ENCODE results near the gene SHC2. TPM values are rescaled to one million over a fixed set of nuclear protein-coding genes. Genes with fewer than 3 reads are reported as not detected.
"Not testable (repeated sequence)": the region's sequence is repeated elsewhere in the genome, so short reads cannot be mapped to it uniquely, and the experiment has no call there.

SHC2 gene
- total and polyA plus RNA-seq, 9 of the 15 experiments (the other 6 are each of a cell fraction or from before 2014, with no cell fraction given), result 0.14 to 0.36 (median 0.17) TPM; not detected in 5

DNA sequence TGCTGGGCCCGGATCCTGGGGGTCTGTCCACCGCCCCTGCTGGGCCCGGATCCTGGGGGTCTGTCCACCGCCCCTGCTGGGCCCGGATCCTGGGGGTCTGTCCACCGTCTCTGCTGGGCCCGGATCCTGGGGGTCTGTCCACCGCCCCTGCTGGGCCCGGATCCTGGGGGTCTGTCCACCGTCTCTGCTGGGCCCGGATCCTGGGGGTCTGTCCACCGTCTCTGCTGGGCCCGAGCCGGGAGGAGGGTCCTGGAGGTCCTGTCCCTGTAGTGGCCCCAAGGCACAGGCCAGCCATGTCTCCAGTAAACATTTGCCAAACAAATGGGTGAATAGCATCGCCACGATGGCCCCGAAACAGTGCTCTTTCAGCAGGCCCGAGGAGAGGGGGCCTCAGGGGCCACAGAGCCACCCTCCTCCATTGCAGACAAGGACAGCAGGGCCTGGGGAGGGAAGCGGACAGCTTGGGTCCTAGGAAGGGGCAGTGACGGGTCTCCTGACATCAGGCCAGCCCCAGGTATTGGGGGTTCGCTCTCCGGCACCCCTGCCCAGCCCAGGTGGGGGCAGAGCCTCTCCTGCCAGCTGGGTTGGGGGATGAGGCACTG, 49.6 kb downstream of the SHC2 start:
- 21% methylated on average over 12 of the region's 22 CpGs for WGBS (ENCODE audit: insufficient coverage, low coverage, missing lambda C conversion rate)
- H2AFZ ChIP-seq (ENCODE audit: low read depth, low read length); CTCF ChIA-PET (ENCODE audit: low intra/inter-chr PET ratio); FAIRE-seq; H3K4me2 ChIP-seq (ENCODE audit: insufficient read depth, low read length); H3K4me3 ChIP-seq; in situ Hi-C loops (cut with MboI); DNase-seq (ENCODE audit: extremely low read depth in 1 of 4, low spot score in 3 of 4); H3K36me3 ChIP-seq (ENCODE audit: control insufficient read depth, insufficient read depth, low read length); ATAC-seq; H4K20me1 ChIP-seq (replicated peaks; ENCODE audit: control insufficient read depth, insufficient read depth, low read length); H3K27ac ChIP-seq (ENCODE audit: extremely low read depth, low read depth, low read length); H3K9me3 ChIP-seq (replicated peaks; ENCODE audit: control insufficient read depth, insufficient read depth, low read depth, low read length); H3K9me1 ChIP-seq (ENCODE audit: control insufficient read depth, insufficient read depth, low read length); H3K9ac ChIP-seq (ENCODE audit: insufficient read depth in 1 of 2, low read depth in 2 of 2, low read length in 2 of 2); BruUV-seq (replicated peaks); intact Hi-C loops (cut with micrococcal nuclease); H3K79me2 ChIP-seq (ENCODE audit: control insufficient read depth, insufficient read depth, low read length): not testable (repeated sequence)
- Histone ChIP-seq H3K27me3 (ENCODE audit: control insufficient read depth in 2 of 2, insufficient read depth in 2 of 2, low read length in 2 of 2) (peaks cover 21 to 72% of the 10 kb centered on the region in 2 experiments), H3K4me1 (replicated peaks in 1 of 2; ENCODE audit: control insufficient read depth in 2 of 2, insufficient read depth in 2 of 2, low read length in 2 of 2) (peaks cover 3 to 57% of the 10 kb centered on the region in 2 experiments; a peak in 2 of 5 replicates)
- POLR2A ChIA-PET, result interaction anchor here (0.6 to 1.7 kb wide), 2 partner anchors 11 to 120 kb away, joined by 3 to 4 read pairs; partner anchors contain the start of gene CDC34

- H2AFZ ChIP-seq (ENCODE audit: low read depth, low read length), result no peak overlapping the region
- WGBS (ENCODE audit: insufficient coverage, low coverage, missing lambda C conversion rate), result 13% methylated on average over 16 of the region's 21 CpGs
- BruUV-seq (replicated peaks), result no TSS peak
- H3K4me2 ChIP-seq (ENCODE audit: insufficient read depth, low read length), result no peak overlapping the region
- peaks cover 3 to 65% of the 10 kb centered on the region in 2 experiments; a peak in 2 of 5 replicates for H3K4me1 ChIP-seq (replicated peaks in 1 of 2; ENCODE audit: control insufficient read depth in 2 of 2, insufficient read depth in 2 of 2, low read length in 2 of 2)
- no peak overlapping the region for H3K27ac ChIP-seq (ENCODE audit: extremely low read depth, low read depth, low read length)
- no peak for DNase-seq (ENCODE audit: extremely low read depth in 1 of 4, low spot score in 3 of 4)
- ATAC-seq, result no peak
- POLR2A ChIA-PET, result interaction anchor here (0.6 to 0.9 kb wide), 2 partner anchors 43 to 50 kb away, joined by 3 read pairs; partner anchors contain the start of gene SHC2
- H3K9ac ChIP-seq (ENCODE audit: insufficient read depth in 1 of 2, low read depth in 2 of 2, low read length in 2 of 2), result no peak overlapping the region
- H4K20me1 ChIP-seq (replicated peaks; ENCODE audit: control insufficient read depth, insufficient read depth, low read length), result 0 out of 2 replicates have a peak, but pooled peaks cover 6% of the 10 kb centered on the region
- in situ Hi-C loops (cut with MboI), result no loop called here
- no peaks in the 10 kb centered on the region for H3K9me1 ChIP-seq (ENCODE audit: control insufficient read depth, insufficient read depth, low read length)
- H3K27me3 ChIP-seq (ENCODE audit: control insufficient read depth in 2 of 2, insufficient read depth in 2 of 2, low read length in 2 of 2), result peaks cover 29 to 73% of the 10 kb centered on the region in 2 experiments
- H3K9me3 ChIP-seq (replicated peaks; ENCODE audit: control insufficient read depth, insufficient read depth, low read depth, low read length), result no peaks in the 10 kb centered on the region
- H3K36me3 ChIP-seq (ENCODE audit: control insufficient read depth, insufficient read depth, low read length), result no peaks in the 10 kb centered on the region
- H3K4me3 ChIP-seq, result no peak overlapping the region
- CTCF ChIA-PET (ENCODE audit: low intra/inter-chr PET ratio), result no interaction called here
- intact Hi-C loops (cut with micrococcal nuclease), result no loop called here
- no peak for FAIRE-seq
- no peaks in the 10 kb centered on the region for H3K79me2 ChIP-seq (ENCODE audit: control insufficient read depth, insufficient read depth, low read length)
- TF ChIP-seq ZNF140 (CRISPR knock-in tag; IDR thresholded peaks at IDR 0.05) (no peak), ZNF184 (CRISPR knock-in tag; IDR thresholded peaks at IDR 0.05) (no peak), GMEB1 (CRISPR knock-in tag; IDR thresholded peaks at IDR 0.05) (no peak), PHF20 (IDR thresholded peaks at IDR 0.05; ENCODE audit: partially characterized antibody) (no peak), ZNF232 (CRISPR knock-in tag; IDR thresholded peaks at IDR 0.05) (no peak), ESRRA (IDR thresholded peaks at IDR 0.05; ENCODE audit: borderline replicate concordance, low read depth) (no peak), E2F6 (IDR thresholded peaks at IDR 0.05; ENCODE audit: borderline replicate concordance in 1 of 2, extremely low read depth in 1 of 2, insufficient read depth in 1 of 2, insufficient read length in 1 of 2, low read depth in 1 of 2, low read length in 1 of 2, poor library complexity in 1 of 2, severe bottlenecking in 1 of 2) (no peak), SNRNP70 (optimal IDR thresholded peaks at IDR 0.05; ENCODE audit: low read depth, low read length) (no peak)
- TF ChIP-seq, protein P1, sequence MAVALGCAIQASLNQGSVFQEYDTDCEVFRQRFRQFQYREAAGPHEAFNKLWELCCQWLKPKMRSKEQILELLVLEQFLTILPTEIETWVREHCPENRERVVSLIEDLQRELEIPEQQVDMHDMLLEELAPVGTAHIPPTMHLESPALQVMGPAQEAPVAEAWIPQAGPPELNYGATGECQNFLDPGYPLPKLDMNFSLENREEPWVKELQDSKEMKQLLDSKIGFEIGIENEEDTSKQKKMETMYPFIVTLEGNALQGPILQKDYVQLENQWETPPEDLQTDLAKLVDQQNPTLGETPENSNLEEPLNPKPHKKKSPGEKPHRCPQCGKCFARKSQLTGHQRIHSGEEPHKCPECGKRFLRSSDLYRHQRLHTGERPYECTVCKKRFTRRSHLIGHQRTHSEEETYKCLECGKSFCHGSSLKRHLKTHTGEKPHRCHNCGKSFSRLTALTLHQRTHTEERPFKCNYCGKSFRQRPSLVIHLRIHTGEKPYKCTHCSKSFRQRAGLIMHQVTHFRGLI (CRISPR knock-in tag; IDR thresholded peaks at IDR 0.05), result no peak
Observed at GRCh38 chr19:410243-410781, 50.5 kb downstream of the SHC2 start.

All from K562 (cell line).